SK-N-MC (cell line): ENCODE measurements around the gene E2F1.
A peak's percentile ranks its signal among the peaks of the same experiment; 100 is the strongest.

Source experiments
- DNase-seq: peaks from one replicate; pipeline ENCODE4 v3.0.0-alpha.2; 2011; ENCODE audit warnings: low read depth, low spot score
- H3K27ac ChIP-seq: fragments of 200-600 bp; sonication (generic); 2 replicates; pipeline ENCODE4 v1.5.1; 2016; ENCODE audit warnings: mixed run types
- H3K36me3 ChIP-seq: fragments of 200-600 bp; sonication (generic); 2 replicates; pipeline ENCODE4 v1.6.1; 2017; ENCODE audit warnings: antibody characterized with exemption, low read length, mixed read lengths; ENCODE audit not compliant: insufficient read depth
- H3K4me3 ChIP-seq: fragments of 200-600 bp; sonication (generic); 2 replicates; pipeline ENCODE4 v1.5.1; 2016
- H3K9ac ChIP-seq: fragments of 200-600 bp; sonication (generic); 2 replicates; pipeline ENCODE4 v1.8.0; 2017; ENCODE audit warnings: mixed run types, mixed read lengths; ENCODE audit not compliant: insufficient read length
- H3K9me3 ChIP-seq: fragments of 200-600 bp; sonication (generic); 2 replicates; pipeline ENCODE4 v1.6.1; 2017; ENCODE audit warnings: low read depth, mild to moderate bottlenecking, antibody characterized with exemption, low read length, moderate library complexity, mixed read lengths
- EZH2 ChIP-seq: fragments of 200-600 bp; sonication (generic); IDR thresholded peaks from one replicate; pipeline ENCODE4 v1.6.1; 2017; ENCODE audit warnings: antibody characterized with exemption
- FOXP2 ChIP-seq: optimal IDR thresholded peaks from 2 replicates; pipeline ENCODE3; 2011; ENCODE audit warnings: mild to moderate bottlenecking, moderate library complexity; ENCODE audit not compliant: insufficient read depth; ENCODE audit errors: extremely low read length, control extremely low read depth
- POLR2AphosphoS5 ChIP-seq: IDR thresholded peaks from 2 replicates; pipeline ENCODE4 v1.6.1; 2012; ENCODE audit warnings: mild to moderate bottlenecking, low read depth, low read length, borderline replicate concordance

The E2F1 gene

DNA sequence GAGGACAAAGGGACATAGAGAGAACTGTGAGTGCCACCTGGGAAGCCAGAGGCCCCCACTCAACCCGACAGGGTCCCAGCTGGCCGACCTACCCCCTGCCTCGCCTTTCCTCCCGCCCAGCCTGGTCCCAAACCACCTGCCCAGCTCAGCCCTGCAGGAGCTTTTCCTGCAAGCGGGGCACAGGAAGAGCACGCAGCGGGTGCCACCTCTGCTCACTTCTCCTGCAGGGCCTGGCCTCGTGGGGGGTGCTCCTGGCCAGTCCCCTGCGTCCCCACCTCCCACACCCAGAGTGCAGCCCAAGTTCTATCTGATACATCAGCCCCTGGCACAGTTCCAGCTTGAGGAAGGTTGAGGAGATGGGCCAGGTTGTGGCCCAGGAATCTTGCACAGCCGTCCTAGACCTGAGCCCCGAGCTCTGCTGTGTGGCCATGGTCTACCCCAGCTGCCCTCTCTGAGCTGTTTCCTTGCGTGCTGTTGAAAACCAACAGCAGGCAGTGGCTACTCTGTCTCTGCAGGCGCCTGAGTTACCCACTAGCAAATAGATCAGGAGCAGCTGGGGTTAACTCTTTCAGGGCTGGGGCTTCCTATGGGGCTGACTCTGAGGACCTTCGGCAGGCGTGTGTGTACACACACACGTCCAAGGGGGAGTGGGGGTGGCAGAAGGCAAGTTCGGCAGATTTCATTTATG lies 13.6 kb downstream of the E2F1 start:
- no peaks in the 10 kb centered on the region for H3K9me3 ChIP-seq
- no peak overlapping the region for H3K27ac ChIP-seq
- peaks cover 12% of the 10 kb centered on the region for H3K36me3 ChIP-seq
- DNase-seq = no peak
- H3K4me3 ChIP-seq = peak overlapping the region; percentile 87
- no peak for TF ChIP-seq EZH2
- no peak for TF ChIP-seq FOXP2
- TF ChIP-seq POLR2AphosphoS5 = peak; percentile 25; the same call in 1 of the 2 replicates
- H3K9ac ChIP-seq = peak overlapping the region; percentile 87

DNA sequence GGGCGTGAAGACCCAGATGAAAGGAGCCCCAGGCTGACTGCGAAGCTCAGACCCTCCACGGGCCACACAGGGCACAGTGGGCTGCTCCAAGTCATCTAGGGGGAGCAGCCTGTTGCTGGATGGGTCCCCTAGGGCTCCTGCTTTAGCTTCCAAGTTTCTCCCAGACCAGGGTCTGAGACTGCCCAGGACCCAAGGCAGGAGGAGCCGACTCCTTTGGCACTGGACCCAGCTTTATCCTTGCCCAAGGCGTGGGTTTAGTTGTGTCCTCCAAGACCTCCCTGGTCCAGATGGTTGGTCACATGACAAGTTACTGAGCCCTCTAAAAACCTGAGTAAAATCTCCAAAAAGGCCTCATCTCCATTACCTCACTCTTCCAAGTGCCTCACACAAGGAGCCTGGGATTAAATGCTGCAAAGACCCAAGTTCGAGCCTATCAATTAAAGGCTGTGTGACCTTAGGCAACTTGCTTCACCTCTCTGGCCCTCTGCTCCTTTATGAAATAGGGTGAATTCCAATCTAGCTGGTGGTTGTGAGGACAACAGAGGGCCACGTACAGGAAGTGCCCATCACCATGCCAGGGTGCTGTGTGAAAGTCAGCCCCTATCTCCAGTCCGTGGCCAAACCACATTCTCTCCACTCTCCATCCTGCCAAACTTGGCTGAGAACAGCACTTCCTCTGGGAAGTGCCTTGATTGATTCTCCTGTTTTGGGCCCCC lies 14.5 kb downstream of the E2F1 start:
- TF ChIP-seq EZH2 (no peak), FOXP2 (no peak), POLR2AphosphoS5 (no peak)

DNA sequence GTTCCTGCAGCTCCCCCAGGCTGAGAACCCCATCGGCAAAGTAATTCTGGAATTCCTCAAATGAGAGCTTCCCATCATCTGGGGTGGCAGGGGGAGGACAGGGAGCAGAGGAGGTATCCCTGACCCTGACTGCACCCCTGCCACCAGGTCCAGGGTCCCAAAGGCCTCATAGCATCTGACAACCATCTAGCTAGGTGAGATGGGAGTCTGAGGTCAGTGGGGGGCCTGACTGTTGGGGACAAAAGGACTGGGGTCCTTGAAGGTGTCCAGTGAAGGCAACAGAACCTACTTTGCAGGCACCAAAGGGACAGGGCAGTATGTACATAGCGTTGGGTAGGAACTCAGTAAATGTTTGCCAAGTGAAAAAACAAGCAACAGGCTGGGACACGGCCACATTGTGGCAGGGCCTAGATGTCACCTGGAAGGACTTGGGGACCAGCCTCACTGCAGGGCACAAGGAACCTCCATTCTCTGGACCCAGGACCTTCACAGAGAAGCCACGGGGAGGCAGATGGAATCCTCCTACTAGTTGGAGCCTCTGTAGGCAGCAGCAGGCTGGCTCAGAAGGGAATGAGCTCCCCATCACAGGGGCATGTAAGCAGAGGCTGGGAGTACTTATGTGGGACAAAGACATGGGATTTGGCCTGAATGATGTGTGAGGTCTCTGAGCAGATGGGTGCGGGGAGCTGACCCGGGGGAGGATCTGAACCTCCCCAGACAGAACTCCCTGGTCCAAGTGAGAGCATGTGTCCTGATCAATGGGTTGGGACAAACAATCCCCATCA lies 15.3 kb downstream of the E2F1 start:
- no peak overlapping the region for H3K4me3 ChIP-seq
- H3K9me3 ChIP-seq = no peaks in the 10 kb centered on the region
- H3K36me3 ChIP-seq = peaks cover 7% of the 10 kb centered on the region
- no peak for DNase-seq
- no peak overlapping the region for H3K27ac ChIP-seq
- TF ChIP-seq FOXP2 (no peak), EZH2 (no peak), POLR2AphosphoS5 (no peak)
- no peak overlapping the region for H3K9ac ChIP-seq

More for the DNA sequence above, 14.5 kb downstream of the E2F1 start:
- Histone ChIP-seq H3K9me3 (no peaks in the 10 kb centered on the region), H3K36me3 (peaks cover 7% of the 10 kb centered on the region), H3K9ac (no peak overlapping the region), H3K4me3 (no peak overlapping the region), H3K27ac (no peak overlapping the region)
- no peak for DNase-seq

DNA sequence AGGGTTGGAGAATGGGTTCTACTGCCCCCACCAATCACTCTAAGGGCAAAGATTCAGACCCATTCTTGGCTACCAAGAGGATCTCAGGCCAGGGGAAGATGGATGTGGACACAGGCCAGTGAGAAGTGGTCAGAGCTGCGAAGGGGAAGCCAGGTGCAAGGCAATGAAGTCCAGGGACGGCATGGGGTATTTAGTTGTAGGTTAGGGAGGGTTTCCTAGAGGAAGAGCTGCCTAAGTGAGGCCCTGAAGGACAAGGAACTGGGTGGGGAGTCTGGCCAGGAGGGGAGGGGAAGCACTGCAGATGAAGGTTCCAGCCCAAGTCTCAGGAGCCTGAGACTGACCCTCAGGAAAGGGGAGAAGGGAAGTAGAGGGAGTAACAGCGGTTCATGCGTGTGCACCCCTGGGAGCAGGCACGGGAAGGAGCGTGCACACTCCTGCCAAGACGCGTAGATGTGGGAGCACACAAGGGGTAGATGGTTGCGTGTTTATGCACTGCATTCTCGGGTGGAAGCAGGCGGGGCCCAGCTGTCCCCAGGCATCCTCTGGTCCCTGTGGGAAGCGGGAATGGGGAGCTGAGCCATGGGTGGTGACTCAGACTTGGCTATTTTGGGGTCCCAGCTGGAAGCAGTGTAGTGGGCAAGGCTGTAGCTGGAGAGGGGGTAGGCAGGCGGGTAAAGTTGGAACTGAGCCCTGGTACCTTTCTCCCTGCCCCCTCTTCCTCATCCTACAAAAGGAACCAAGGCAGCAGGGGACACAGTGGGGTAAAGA lies 16.1 kb downstream of the E2F1 start:
- Histone ChIP-seq H3K27ac (no peak overlapping the region), H3K36me3 (peaks cover 7% of the 10 kb centered on the region), H3K9ac (no peak overlapping the region), H3K9me3 (no peaks in the 10 kb centered on the region), H3K4me3 (no peak overlapping the region)
- DNase-seq = no peak
- no peak for TF ChIP-seq EZH2
- TF ChIP-seq POLR2AphosphoS5 = no peak
- TF ChIP-seq FOXP2 = no peak

DNA sequence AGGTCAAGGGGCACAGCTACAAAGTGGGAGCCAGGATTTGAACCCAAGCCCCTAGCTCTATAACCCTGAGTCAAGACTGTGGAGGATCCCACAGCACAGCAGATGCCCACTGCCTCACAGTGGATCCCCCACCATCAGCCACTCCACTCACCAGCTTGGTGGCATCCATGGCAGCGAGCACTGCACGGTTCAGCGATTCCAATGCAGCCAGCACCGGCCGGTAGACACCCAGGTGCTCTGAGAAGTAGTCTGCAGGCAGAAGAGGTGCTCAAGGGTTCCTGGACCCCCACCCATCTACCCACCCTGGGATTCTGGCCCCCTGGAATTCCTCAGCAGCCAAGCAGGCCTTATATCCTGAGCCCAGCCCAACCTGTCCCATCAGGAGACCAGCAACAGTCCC lies 17.0 kb downstream of the E2F1 start:
- TF ChIP-seq EZH2 (no peak), FOXP2 (no peak), POLR2AphosphoS5 (no peak)
- DNase-seq = no peak
- Histone ChIP-seq H3K4me3 (no peak overlapping the region), H3K27ac (no peak overlapping the region), H3K9ac (no peak overlapping the region), H3K36me3 (peaks cover 7% of the 10 kb centered on the region), H3K9me3 (no peaks in the 10 kb centered on the region)

DNA sequence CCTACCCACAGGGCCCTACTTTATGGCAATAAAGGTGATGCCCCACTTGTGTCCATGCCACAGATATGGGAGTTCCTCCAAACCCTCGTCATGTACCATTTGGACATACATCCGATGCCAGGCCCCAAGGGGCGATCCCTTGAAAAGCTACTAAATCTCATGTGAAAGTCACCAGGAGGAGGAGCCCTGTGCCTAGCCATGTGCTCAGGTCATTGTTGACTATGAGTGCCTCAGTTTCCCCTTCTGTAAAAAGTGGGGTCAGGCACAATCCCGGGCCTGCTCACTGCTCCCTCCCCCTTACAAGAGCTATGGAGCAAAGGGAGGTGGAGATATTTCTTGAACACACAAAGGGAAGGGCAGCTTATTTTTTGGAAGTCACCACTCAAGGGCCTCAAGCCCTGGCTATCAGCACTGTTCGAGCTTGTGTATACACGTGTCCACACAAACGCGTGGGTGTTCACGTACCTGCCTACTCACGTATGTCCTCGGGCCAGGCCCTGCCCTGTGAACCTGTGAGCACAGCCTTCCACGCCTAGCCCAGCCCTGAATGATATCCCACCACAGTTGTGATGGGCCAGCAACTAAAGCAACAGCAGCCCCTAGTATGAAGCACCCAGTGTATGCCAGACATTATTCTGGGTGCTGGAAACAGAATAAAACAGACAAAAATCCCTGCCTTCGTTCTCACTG lies 17.6 kb downstream of the E2F1 start:
- Histone ChIP-seq H3K36me3 (peaks cover 7% of the 10 kb centered on the region), H3K27ac (no peak overlapping the region)

DNA sequence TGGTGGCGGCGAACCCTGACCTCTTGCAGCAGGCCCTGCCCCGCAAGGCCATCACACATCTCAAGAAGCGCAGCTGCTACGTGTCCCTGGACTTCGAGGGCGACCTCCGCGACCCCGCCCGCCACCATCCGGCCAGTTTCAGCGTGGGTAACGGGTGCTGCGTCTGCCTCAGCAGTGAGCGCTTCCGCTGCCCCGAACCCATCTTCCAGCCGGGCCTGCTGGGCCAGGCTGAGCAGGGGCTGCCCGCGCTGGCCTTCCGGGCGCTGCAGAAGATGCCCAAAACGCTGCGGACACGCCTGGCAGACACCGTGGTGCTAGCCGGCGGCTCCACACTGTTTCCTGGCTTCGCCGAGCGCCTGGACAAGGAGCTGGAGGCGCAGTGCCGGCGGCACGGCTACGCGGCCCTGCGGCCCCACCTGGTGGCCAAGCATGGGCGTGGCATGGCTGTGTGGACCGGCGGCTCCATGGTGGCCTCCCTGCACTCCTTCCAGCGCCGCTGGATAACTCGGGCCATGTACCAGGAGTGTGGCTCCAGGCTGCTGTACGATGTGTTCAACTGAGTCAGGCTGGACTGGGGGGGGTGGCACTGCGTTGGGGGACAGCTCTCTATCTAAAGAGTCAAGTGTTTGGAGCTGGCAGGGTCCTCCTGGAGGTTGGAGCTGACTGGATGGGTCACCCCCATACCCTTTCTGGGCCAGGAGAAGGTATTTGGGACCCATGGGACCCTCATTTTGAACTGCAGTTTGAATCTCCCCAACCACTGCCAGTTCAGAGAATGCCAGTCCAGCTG lies 18.3 kb downstream of the E2F1 start:
- Histone ChIP-seq H3K9me3 (no peaks in the 10 kb centered on the region), H3K27ac (no peak overlapping the region), H3K4me3 (no peak overlapping the region), H3K9ac (no peak overlapping the region), H3K36me3 (peaks cover 7% of the 10 kb centered on the region)
- TF ChIP-seq FOXP2 (no peak), POLR2AphosphoS5 (no peak), EZH2 (no peak)
- DNase-seq = no peak

More for the DNA sequence above, 17.6 kb downstream of the E2F1 start:
- H3K9ac ChIP-seq = no peak overlapping the region
- no peak for DNase-seq
- TF ChIP-seq POLR2AphosphoS5 = no peak
- no peak for TF ChIP-seq EZH2
- no peak for TF ChIP-seq FOXP2
- H3K4me3 ChIP-seq = no peak overlapping the region
- no peaks in the 10 kb centered on the region for H3K9me3 ChIP-seq
